ENCODE data around the gene PTPRN2. TPM values are rescaled to one million over a fixed set of nuclear protein-coding genes. Genes with fewer than 3 reads are reported as not detected.

The PTPRN2 gene
- total RNA-seq, 4 donors from 2014 or later = 6.6 to 10.7 (median 8.2) TPM

GRCh38 chr7:158411232-158411950, 176.2 kb downstream of the PTPRN2 start:
- Histone ChIP-seq H3K9me3 (no peaks in the 10 kb centered on the region), H3K4me1 (peaks cover 0 to 17% (median 6%) of the 10 kb centered on the region in 4 donors), H3K27ac (no peak overlapping the region), H3K4me3 (no peak overlapping the region), H3K36me3 (no peaks in the 10 kb centered on the region), H3K27me3 (no peaks in the 10 kb centered on the region)
- 88 to 91% methylated on average over 15 to 23 of the region's 24 CpGs for WGBS, 2 donors
- DNase-seq (ENCODE audit: low spot score in 2 of 2) = no peak
- TF ChIP-seq EP300 (IDR thresholded peaks at IDR 0.05) (no peak), POLR2A (IDR thresholded peaks at IDR 0.05) (no peak)

GRCh38 chr7:158410720-158411119, 176.9 kb downstream of the PTPRN2 start:
- Histone ChIP-seq H3K27ac (no peak overlapping the region), H3K4me3 (no peak overlapping the region), H3K27me3 (no peaks in the 10 kb centered on the region), H3K36me3 (no peaks in the 10 kb centered on the region), H3K9me3 (no peaks in the 10 kb centered on the region), H3K4me1 (peaks cover 0 to 17% (median 6%) of the 10 kb centered on the region in 4 donors)
- DNase-seq (ENCODE audit: low spot score in 2 of 2) = no peak
- TF ChIP-seq EP300 (IDR thresholded peaks at IDR 0.05) = no peak
- no peak for TF ChIP-seq CTCF (IDR thresholded peaks at IDR 0.05)
- TF ChIP-seq POLR2A (IDR thresholded peaks at IDR 0.05) = no peak
- WGBS, 2 donors = 76 to 84% methylated on average over 10 to 12 of the region's 12 CpGs

- H3K27me3 ChIP-seq = no peaks in the 10 kb centered on the region
These were observed 177.8 kb downstream of the PTPRN2 start for GRCh38 chr7:158409816-158410330.

GRCh38 chr7:158409120-158409519, 178.5 kb downstream of the PTPRN2 start:
- TF ChIP-seq CTCF (IDR thresholded peaks at IDR 0.05) (no peak), EP300 (IDR thresholded peaks at IDR 0.05) (no peak), POLR2A (IDR thresholded peaks at IDR 0.05) (no peak)
- 89 to 95% methylated on average over 5 of the region's 5 CpGs for WGBS, 2 donors
- H3K4me1 ChIP-seq = peaks cover 0 to 10% (median 4%) of the 10 kb centered on the region in 4 donors

More at GRCh38 chr7:158409816-158410330, 177.8 kb downstream of the PTPRN2 start:
- Histone ChIP-seq H3K27ac (no peak overlapping the region), H3K36me3 (no peaks in the 10 kb centered on the region), H3K4me3 (no peak overlapping the region), H3K4me1 (peaks cover 0 to 17% (median 6%) of the 10 kb centered on the region in 4 donors), H3K9me3 (no peaks in the 10 kb centered on the region)
- no peak for TF ChIP-seq POLR2A (IDR thresholded peaks at IDR 0.05)
- no peak for TF ChIP-seq CTCF (IDR thresholded peaks at IDR 0.05)
- TF ChIP-seq EP300 (IDR thresholded peaks at IDR 0.05) = no peak
- DNase-seq (ENCODE audit: low spot score in 2 of 2) = no peak
- WGBS, 2 donors = 74 to 89% methylated on average over 13 of the region's 13 CpGs

GRCh38 chr7:158408318-158408920, 179.2 kb downstream of the PTPRN2 start:
- Histone ChIP-seq H3K27me3 (no peaks in the 10 kb centered on the region), H3K36me3 (no peaks in the 10 kb centered on the region), H3K4me3 (no peak overlapping the region), H3K27ac (no peak overlapping the region), H3K4me1 (peaks cover 0 to 3% (median under 1%) of the 10 kb centered on the region in 4 donors), H3K9me3 (no peaks in the 10 kb centered on the region)
- 75 to 76% methylated on average over 12 of the region's 12 CpGs for WGBS, 2 donors
- no peak for TF ChIP-seq EP300 (IDR thresholded peaks at IDR 0.05)
- no peak for TF ChIP-seq POLR2A (IDR thresholded peaks at IDR 0.05)
- TF ChIP-seq CTCF (IDR thresholded peaks at IDR 0.05) = no peak
- DNase-seq (ENCODE audit: low spot score in 2 of 2) = no peak

More at GRCh38 chr7:158409120-158409519, 178.5 kb downstream of the PTPRN2 start:
- no peak overlapping the region for H3K27ac ChIP-seq
- DNase-seq (ENCODE audit: low spot score in 2 of 2) = no peak
- no peak overlapping the region for H3K4me3 ChIP-seq
- H3K27me3 ChIP-seq = no peaks in the 10 kb centered on the region
- H3K9me3 ChIP-seq = no peaks in the 10 kb centered on the region
- no peaks in the 10 kb centered on the region for H3K36me3 ChIP-seq
